Body of pancreas (tissue), 4 donors: Measurements from ENCODE around the gene ADRA1B.

Experiments used
- POLR2A ChIP-seq, 3 donors: fragments of 450-650 bp; IDR thresholded peaks; one replicate each; pipeline ENCODE4 v1.6.1; 2016; ENCODE audit warnings: antibody characterized with exemption in 3 of 3, mild to moderate bottlenecking in 2 of 3
- TF ChIP-seq, protein P1 (sequence below), 7 experiments: fragments of 450-650 bp in 4 of 7; fragments of 200-600 bp in 3 of 7; sonication (generic) in 3 of 7; IDR thresholded peaks; one replicate each; pipeline ENCODE4 v1.5.1; 2016 to 2019; ENCODE audit warnings: antibody characterized with exemption in 7 of 7

DNA sequence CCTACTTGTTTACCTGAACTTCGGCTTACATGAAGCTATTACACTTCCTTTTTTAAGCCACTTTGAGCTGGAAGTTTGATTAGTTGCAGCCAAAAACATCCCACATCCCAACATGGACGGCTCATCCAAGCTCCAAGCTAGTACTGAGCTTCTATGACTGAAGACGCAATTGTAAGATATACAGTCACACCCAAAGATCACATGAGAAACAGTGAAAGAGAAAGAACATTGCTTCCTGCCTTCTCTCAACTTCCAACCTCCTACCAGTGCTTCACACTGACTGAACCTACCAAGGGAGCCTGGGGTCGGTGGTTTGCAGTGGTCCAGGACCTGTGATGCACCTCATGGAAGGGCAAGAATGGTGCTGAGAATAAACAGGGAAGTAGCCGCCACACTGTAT, 27.4 kb upstream of the ADRA1B start:
- no peak for TF ChIP-seq POLR2A (IDR thresholded peaks at IDR 0.05)
- TF ChIP-seq, protein P1, sequence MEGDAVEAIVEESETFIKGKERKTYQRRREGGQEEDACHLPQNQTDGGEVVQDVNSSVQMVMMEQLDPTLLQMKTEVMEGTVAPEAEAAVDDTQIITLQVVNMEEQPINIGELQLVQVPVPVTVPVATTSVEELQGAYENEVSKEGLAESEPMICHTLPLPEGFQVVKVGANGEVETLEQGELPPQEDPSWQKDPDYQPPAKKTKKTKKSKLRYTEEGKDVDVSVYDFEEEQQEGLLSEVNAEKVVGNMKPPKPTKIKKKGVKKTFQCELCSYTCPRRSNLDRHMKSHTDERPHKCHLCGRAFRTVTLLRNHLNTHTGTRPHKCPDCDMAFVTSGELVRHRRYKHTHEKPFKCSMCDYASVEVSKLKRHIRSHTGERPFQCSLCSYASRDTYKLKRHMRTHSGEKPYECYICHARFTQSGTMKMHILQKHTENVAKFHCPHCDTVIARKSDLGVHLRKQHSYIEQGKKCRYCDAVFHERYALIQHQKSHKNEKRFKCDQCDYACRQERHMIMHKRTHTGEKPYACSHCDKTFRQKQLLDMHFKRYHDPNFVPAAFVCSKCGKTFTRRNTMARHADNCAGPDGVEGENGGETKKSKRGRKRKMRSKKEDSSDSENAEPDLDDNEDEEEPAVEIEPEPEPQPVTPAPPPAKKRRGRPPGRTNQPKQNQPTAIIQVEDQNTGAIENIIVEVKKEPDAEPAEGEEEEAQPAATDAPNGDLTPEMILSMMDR (IDR thresholded peaks at IDR 0.05), result no peak
